ENCODE results near the gene HPGDS.

GRCh38 chr4:94334962-94335361 is 7.7 kb downstream of the HPGDS start:
- TF ChIP-seq CTCF (conservative IDR thresholded peaks at IDR 0.05 in 1 of 2, IDR thresholded peaks at IDR 0.05 in 1 of 2; ENCODE audit: extremely low read depth in 1 of 2, insufficient read depth in 1 of 2, low read depth in 1 of 2, low read length in 2 of 2) = no peak
- no peak for TF ChIP-seq EZH2 (IDR thresholded peaks at IDR 0.05; ENCODE audit: borderline replicate concordance, low read length)

All from mammary epithelial cell (primary cell).